ENCODE measurements around the gene CUX1. TPM values are rescaled to one million over a fixed set of nuclear protein-coding genes. Genes with fewer than 3 reads are reported as not detected.
"Not testable (repeated sequence)": the region's sequence is repeated elsewhere in the genome, so short reads cannot be mapped to it uniquely, and the experiment has no call there.

The CUX1 gene
- total RNA-seq, 1 donor from 2014 or later = 53.3 TPM

DNA sequence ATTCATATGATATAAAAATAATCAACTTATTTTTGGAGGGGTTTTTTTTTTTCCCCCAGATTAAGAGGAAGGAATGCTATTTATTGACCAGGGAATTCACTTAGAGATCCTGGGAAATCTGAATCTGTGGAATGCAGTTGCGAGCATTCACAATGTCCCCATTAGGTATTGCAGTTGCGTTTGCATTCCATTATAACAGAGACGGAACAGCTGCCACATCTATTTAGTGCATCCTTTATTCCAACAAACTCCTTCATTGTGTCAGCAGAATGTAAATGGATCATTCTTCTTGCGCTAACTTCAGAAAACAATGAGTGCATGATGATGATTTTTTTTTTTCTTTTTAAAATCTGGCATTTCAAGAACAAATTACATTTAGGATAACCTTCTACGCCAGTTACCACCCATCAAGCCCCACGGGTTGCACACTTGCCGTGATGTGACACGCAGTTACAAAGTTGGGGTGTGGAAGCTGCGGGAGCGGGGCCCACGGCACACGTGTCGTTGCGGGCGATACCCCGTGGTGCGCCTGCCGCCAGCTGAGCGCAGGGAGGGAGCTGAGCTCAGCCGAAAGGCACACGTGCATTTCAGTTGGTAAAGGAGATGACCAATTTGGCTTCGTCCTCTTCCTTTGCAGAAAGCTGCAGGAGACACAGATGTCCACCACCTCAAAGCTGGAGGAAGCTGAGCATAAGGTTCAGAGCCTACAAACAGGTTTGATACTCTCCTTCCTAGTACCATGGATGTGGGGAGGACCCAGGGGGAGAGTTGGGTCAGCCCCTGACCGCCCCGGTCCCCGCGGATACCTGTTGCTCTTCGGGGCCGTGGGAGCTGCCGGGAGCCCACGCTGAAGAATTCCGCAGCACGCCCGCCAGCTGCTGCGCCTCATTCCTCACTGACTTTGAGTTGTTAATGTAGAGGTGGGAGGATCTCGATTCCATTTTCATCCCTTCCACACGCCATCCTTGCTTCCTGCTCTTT is 293.9 kb downstream of the CUX1 start:
- ATAC-seq = no peak

DNA sequence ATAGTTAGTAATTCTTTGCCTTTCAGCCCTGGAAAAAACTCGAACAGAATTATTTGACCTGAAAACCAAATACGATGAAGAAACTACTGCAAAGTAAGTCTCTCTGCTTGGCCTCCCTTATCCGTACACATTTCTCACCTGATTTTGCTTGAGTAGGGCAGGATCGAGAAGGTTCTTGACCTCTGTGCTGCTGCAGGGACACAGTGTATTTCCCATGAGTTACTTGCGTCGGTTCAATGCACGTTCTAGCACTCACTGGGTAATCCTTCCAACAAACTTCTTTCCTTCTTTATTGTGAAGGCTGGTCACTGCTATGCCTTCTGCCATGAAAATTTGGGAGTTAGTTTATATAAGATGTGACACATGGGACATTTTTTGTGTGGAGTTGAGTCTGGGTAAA is 297.8 kb downstream of the CUX1 start:
- no peak for ATAC-seq

DNA sequence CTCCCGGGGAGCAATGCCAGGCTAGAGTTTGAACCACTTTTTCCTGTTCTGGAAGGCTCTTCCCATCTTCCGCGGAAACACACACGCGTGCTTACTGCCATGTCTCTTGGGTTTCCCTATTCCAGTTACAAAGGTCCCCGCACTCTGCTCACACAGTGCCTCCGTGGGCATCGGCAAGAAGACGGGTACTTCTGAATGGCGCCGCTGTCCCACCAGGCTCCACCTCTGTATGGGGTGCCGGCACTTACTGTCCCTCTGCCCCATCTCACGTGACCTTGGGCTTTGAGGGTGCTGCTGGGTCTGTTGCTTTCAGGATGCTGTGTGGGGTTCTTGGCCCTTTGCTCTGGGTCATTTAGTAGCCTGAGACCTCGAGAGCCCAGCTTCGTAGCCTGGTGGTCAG is 298.5 kb downstream of the CUX1 start:
- ATAC-seq = no peak

DNA sequence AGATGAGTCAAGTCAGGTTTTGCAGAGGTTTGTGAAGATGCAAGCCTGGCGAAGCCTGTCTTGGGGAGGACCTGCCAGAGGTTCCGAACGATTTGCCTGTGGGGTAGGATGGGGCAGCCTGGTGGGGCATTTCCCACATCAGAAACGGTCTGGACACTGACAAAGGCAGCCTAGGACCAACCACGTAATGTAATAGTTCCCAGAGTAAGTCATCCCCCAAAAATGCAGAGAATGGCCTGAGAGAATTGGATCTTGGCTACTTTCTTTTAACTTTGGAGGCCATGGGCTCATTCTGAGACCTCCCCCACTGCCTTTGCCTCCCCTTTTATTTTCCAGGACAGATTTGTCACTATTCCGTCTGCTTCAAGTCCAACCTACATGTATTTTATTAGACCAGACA is 300.3 kb downstream of the CUX1 start:
- ATAC-seq = no peak

DNA sequence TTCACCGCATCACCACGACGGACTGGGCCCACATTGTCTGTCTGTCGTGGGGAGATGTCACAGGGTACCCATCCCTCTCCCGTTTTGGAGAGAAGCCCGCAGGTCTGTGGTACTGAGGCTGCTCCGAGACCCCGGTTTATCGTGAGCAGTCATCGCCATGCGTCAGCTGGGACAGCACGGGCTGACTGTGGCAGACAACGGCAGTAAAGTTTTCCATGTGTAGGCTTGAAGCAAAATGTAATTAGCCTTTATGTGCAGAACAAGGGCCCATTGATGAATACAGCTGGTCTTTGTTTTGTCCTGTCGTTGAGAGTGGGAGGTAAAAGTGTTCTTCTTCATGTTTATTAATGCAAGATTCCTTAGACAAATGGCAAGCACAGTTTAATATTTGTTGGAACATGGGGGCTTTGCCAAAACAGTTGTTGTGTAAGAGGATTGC is 301.8 kb downstream of the CUX1 start:
- no peak for ATAC-seq

DNA sequence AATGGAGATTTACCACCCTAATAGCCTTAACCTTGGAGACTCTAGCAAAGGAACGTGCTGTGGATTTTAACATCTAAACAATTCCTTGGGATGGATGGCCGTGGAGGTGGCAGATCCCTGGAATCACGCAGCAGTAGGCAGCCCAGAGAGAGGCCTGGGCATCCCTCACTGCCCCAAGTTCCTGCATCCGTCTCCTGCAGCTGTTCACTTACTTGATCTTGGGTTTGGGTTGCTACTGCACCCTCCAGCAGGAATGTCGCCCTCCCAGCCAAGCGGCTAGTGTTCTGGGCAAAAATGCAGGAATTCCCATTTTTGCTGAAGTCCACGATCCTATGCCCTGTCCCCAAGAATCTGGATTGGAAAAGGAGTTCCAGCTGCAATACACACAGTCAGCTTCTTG is 302.5 kb downstream of the CUX1 start:
- no peak for ATAC-seq

DNA sequence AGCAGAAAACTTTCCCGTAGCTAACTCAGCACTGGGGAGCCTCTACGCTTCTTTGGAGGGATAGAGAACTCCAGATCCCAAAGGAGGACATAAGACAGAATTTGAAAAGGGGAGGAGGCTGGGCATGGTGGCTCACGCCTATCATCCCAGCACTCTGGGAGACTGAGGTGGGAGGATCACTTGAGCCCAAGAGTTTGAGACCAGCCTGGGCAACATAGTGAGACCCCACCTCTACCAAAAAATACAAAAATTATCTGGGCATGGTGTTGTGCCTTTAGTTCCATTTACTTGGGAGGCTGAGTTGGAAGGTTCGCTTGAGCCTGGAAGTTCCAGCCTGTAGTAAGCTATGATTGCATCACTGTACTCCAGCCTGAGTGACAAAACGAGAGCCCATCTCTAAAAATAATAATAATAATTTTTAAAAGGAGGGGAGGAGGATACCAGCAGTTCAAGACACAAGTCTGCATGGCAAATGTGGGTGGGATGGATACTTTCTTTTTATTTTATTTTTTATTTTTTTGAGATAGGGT is 303.3 kb downstream of the CUX1 start:
- ATAC-seq = no peak

DNA sequence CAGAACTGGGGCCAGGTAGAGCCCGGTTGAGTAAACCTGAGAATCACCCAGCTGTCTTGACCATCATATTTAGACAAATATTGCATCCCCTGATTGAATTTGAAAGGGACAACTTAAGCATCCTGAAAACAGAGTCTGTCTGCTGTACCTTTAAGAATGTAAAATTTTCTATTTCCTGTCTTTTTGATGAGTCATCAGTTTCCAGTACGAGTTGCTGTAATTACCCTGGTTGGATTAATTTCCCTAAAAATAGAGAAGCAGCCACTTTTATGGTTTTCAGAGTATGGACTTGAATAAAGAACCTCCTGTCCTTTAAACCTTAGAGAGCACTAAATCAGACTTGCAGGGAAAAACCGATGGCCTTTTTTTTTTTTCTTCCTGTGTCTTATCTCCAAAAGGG is 304.6 kb downstream of the CUX1 start:
- ATAC-seq = peak; percentile 28

DNA sequence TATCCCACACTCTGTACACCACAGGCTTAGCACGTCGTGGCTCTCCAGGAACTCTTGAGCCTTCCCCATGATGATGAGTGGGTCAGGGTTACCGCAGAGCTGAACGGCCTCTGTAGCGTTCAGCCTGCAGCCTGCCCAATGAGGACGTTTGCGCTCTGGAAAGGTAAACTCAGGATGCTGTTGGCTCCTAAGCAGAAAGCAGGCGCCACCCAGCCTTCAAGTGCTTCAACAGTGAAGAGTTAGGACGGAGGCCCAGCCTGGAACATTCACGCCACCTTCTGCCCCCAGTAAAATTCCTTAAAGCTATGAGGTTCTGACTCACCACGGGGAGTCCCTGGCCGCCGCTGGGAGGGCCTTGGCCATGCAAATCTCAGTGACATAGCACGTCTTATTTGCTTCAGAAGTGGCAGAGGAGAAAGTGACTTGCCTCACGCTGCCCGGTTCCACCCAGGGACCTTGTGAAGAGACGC is 307.7 kb downstream of the CUX1 start:
- ATAC-seq = peak; percentile 76

DNA sequence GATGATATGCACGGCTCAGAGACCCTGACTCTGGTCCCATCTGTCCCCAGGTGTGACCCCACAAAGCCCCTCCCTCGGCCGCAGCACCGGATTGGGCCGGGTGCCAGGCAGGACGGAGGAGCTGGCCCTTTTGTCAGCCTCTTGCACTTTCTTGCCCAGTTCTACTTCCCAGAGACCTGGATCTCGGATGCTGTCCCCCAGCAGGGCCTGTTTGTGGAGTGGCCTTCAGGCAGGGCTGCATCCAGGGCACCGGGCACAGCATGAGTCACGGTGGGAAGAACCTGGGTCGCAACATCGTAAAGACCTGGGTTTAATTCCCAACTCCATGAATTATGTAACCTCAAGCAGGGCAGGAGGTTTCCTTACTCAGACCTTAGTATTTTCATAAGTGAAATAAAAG is 310.9 kb downstream of the CUX1 start:
- ATAC-seq = peak; percentile 36

DNA sequence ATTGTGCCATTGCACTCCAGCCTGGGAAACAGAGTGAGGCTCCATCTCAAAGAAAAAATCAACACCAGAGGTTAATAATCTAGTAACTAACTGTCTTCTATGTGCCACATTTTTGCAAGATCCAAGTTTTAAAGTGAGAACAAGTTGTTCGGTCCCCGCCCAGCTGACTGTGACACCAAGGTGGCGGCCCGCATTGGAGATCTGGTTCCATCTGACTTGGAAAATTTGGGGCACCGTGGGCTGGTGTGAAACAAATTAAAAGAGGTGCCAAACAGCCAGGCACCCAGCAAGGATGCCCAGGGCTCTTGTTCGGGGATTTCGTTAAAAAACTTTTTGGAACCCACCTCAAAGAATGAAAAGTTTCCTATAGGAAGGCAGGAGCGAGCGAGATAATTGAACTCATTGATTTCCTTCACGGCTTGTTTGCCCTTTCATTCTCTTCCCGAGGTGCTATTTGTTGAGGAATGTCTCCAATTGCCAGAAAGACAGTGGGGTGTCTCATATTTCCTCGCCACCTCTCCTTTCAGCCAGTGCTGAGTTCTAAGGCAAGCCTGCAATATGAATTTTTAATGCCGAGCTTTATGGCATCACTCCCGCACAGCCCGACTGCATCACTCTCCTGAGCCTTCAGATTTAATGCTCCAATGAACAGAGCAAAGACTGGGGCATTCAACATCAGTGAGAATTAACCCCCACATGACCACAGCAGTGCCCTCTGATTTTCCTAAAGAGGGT is 312.4 kb downstream of the CUX1 start:
- no peak for ATAC-seq

DNA sequence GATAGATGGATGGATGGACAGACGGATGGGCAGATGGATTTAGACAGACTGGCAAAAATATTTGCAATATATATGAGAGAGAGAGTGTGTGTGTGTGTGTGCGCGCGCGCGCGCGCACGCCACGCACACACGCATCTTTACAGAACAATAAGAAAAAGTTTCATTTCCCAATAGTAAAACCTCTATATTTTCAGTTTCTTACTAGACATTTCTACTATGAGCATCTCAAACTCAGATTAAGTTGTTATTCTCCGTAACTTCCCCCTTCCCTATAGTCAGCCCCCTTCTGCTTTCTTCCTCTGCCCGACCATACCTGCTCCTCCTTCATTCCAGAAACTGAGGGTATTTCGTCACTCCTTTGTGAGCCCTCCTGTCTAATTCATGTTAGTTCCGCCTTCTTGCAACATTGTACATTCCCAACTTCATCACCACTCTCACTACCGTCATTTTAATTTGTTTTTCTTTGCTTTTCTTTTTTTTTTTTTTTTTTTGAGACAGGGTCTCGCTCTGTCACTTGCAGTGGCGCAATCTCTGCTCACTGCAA is 314.9 kb downstream of the CUX1 start:
- no peak for ATAC-seq

DNA sequence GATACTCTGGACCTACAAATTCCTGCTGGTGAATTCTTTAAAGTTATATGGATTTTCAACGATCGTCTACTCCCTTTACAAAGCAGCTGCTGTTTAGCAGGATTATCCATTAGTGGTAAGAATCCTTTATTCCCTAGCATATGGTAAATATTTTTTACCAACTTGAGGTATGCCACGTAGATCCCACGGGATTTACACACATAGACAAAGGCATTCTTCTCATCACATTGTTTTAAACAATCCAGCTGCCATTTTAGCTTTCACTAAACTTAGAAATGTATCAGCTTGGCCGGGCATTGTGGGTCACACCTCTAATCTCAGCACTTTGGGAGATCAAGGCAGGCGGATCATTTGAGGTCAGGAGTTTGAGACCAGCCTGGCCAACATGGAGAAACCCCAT is 321.2 kb downstream of the CUX1 start:
- no peak for ATAC-seq

DNA sequence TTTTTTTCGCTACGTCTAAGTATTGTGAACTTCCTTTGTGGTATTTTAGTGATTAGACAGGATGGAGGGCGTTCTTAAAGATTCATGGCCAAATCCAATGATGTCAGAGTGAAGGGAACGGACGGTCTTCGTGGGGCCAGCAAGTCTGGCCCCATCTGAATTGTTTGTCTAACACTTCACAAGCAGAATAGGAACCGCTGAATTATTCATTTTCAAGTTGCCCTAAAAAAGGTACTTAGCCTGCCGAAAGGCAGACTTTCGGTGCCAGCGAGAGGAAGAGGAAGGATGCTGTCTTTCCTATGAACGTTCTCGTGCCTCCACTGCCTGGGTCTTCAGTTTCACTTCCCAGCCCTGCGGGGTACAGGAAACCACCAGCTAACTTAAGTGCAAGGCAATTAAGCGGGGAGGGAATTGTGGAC is 323.5 kb downstream of the CUX1 start:
- no peak for ATAC-seq

DNA sequence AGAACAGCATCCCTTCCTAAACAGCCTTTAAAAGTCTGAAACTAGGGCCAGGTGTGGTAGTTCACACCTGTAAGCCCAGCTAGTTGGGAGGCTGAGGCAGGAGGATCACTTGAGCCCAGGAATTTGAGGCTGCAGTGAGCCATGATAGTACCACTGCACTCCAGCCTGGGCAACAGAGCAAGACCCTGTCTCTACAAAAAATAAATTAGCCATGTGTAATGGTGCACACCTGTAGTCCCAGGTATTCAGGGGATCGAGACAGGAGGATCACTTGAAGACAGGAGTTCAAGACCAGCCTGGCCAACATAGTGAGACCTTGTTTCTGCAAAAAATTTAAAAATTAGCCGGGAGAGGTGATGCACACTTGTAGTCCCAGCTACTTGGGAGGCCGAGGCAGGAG is 325.0 kb downstream of the CUX1 start:
- ATAC-seq = not testable (repeated sequence)

DNA sequence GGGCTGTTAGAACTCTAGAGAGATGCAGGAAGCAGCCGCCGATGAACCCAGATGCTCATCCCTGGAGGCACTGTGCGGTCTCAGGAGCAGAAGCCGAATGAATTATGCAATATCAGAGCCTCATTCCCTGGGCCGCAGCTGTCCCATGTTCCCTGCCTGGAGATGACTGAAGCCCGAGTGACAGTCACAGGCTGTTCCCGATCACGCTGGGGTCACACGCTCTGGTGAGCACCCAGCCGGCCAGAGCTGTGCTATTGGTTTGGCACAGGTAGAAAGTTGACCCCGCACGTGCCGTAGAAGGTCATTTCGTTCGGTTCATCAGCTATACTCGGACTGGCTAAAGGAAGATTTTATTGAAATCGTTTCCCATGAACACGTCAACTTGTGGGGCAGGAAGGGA is 328.7 kb downstream of the CUX1 start:
- ATAC-seq = no peak

DNA sequence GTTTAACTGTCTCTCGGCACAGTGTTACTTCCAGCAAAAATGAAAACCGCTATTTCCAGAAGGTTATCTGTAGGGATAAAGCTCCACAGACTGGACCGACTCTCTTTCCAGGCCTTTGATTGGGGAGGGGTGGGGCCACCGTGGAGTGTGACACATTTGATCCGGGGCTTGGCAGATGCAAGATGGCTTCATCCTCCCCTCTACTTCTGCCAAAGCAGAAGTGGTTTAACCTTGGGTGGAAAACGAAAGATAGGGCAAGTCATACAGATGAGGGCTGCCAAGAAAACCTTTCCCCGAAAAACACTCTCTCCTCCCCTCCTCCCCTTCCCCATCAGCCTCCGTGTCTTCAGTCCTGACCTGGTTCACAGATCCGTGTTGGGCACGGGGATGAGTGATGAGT is 329.6 kb downstream of the CUX1 start:
- no peak for ATAC-seq

DNA sequence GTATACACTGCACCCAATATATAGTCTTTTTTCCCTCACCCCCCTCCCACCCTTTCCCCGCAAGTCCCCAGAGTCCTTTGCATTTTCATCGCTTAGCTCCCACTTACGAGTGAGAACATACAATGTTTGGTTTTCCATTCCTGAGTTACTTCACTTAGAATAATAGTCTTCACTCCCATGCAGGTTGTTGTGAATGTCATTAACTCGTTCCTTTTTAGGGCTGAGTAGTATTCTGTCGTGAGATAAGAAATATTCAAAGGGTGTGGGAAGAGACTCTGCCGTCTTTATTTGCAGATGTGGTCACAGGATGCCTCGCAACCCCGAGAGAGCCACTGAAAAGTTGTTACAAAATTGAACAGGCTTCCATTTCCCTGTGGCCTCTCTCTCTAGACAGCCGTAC is 331.4 kb downstream of the CUX1 start:
- no peak for ATAC-seq

DNA sequence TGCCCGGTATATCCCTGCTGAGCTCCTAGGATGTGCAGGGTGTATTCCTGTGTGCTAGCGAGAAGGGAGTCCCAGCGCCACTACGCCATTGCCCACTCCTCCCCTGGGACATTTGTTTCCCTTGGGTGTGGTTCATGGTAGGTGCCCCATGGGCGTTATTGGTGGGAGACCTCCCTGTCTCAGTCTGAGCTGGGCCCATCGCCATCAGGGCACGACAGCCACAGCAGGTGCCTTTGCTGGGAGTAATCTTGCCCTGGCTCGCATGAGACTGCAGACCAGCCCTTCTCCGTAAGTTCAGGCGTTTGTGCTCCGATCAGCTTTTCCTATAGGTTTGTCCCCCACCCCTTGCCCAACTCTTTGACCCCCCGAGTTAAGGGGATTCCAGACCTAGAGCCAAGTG is 332.0 kb downstream of the CUX1 start:
- ATAC-seq = no peak

DNA sequence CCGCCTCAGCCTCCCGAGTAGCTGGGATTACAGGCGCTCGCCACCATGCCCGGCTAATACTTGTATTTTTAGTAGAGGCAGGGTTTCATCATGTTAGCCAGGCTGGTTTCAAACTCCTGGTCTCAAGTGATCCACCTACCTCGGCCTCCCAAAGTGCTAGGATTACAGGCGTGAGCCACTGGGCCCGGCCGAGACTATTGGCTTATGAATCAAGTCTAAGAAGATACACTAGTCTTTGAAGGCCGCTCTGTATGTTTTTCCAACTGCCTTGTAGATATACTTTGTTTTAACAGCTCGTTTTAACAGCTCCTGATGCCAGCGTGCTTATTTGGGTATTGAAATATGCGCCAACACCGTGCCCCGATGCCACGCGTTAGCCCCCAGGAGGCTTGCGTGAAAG is 332.8 kb downstream of the CUX1 start:
- no peak for ATAC-seq

DNA sequence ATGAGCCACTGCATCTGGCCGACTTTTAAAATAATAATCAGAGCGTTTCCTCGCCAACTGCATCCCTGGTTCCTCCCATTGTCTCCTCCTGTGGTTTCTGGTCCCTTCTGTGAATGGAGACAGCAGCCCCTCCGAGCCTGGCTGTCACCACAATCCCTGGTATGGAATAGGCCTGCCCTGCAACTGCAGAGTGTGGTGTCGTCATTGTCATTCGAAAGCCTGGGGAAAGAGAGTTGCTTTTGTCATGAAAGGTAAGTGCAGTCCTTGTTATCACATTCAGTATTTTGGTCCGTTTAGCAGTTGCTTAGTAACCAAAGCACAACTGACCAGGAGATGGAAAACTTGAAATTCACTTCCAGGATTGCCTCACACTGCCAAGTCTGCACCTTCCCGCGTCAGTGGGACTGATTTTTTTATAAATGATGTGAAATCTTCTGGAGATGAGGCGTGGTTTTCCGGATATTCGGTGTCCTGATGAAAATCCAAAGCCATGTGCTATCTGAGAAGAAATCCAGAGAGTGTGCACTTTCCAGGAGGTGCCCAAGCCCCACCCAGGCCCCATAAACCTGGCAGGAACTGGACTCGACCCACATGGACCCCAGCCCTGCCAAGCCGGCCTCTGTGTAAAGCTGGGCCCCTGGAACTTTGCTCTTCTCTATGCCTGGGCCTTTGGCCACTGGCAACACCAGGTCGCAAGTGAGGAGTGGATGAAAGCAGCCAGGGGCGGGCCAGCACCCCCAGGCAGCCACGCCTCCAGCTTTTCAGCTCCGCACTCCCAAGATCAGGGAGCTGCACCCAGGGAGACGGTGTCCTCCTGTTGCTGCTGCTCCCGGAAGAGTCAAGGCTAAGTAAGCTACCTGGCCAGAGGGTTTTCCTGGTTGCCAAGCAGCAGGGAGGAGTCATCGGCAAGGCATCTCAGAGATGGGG is 335.5 kb downstream of the CUX1 start:
- peak; percentile 90 for ATAC-seq

DNA sequence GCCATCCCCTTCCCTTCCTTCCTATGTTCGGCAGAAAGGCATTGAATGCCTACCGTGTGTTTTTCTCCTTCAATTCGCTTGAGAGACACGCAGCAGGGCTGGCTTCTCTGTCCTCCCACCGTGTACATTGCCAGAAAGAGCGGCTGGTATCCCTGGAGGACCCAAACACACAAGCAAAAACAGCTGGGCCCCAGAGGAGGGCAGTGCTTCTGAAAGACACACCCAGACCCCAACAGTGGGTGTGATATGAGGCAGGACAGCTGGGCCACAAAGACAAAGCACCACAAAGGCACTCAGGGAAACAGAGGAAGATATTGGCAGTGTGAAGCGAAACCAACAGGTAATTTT is 336.1 kb downstream of the CUX1 start:
- ATAC-seq = no peak
